NB4 (cell line): ENCODE results near the gene RBBP8NL.

Experiments
- DNase-seq: peaks from one replicate; pipeline ENCODE4 v3.0.0; 2010; ENCODE audit warnings: low read depth
- H3K4me3 ChIP-seq: one replicate; pipeline ENCODE4 v1.5.1; 2011; ENCODE audit warnings: mild to moderate bottlenecking, low read depth, low read length, moderate library complexity
- CTCF ChIP-seq: IDR thresholded peaks from one replicate; pipeline ENCODE4 v1.5.1; 2012; ENCODE audit warnings: low read depth, low read length
- MAX ChIP-seq: IDR thresholded peaks from 2 replicates; pipeline ENCODE4 v1.6.1; 2011; ENCODE audit warnings: low read depth, low read length
- MYC ChIP-seq: IDR thresholded peaks from 2 replicates; pipeline ENCODE4 v1.6.1; 2011; ENCODE audit warnings: low read depth, low read length
- POLR2A ChIP-seq: IDR thresholded peaks from 2 replicates; pipeline ENCODE4 v1.6.1; 2011; ENCODE audit warnings: mild to moderate bottlenecking; ENCODE audit not compliant: insufficient read length; ENCODE audit errors: extremely low read depth

RBBP8NL gene

DNA sequence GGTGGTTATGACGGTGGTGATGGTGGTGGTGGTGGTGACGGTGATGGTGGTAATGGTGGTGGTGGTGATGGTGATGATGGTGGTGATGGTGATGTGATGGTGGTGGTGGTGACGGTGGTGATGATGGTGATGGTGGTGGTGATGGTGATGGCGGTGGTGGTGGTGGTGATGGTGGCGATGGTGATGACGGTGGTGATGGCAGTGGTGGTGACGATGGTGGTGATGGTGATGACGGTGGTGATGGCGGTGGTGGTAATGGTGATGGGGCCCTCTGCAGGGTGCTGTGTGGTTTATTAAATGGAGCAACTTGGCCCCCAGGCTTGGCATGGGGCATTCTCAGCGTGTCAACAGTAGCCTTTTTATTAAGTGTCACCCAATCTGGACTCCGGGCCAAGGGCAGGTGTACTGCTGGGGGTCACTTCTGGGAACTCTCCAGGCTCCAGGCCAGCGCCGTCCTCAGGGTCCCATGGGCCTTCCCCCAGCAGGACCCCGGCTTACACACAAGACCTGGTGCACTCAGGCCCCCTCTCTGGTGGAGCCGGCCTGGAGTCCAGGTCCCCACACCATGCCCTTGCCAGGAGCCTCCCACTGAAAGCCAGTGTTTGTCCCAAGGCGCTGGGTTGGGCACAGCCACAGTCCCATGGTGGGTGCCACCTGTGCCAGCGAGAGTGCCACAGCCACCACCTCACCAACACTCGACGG, 29.1 kb downstream of the RBBP8NL start:
- TF ChIP-seq MYC = no peak
- TF ChIP-seq POLR2A = no peak
- no peak for TF ChIP-seq MAX
- DNase-seq = no peak
- H3K4me3 ChIP-seq = no peak overlapping the region

DNA sequence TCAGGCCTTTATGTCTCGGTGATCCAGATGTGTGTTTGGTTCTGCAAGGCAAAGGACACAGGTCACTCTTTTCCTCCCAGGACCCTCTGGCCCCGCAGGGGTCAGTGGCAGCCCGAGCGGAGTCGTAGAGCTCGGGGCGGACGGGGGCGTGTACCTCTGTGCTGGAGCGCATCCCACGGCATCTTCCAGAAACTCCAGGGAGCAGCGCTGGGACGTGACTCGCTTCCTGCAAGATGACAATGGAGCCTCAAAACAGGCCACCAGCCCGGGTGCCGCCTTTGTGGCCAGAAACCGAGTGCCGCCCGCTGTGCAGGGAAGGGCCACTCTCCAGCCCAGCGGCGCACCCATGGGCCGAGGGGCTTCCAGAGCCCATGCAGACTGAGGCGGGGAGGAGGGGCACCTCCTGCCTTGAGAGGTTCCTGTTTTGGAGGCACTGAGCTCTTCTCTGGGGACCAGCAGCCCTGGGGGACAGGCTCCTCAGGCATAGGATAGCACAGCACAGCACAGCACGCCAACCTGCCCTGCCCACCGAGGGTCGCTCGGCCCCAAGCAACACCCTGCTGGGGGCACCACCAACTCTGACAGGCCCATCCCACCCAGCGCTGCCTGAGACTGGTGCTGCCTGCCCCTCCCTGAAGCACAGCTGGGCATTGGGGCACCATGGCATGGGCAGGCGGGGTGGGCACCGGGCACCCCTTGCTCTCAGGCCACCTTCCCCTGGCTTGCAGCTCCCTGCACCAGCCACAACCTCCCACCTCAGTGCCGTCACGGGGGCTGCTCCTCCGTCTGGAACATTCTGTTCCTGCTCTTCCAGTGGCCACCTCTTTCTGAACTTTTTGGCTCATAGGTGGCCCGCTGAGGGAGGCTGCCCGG, 30.7 kb downstream of the RBBP8NL start:
- no peak overlapping the region for H3K4me3 ChIP-seq
- no peak for DNase-seq
- no peak for TF ChIP-seq MAX
- TF ChIP-seq POLR2A = no peak
- TF ChIP-seq MYC = no peak
- TF ChIP-seq CTCF = no peak

- no peak for DNase-seq
- H3K4me3 ChIP-seq = no peak overlapping the region
- TF ChIP-seq MAX = no peak
Observed at GRCh38 chr20:62395311-62396242, 31.8 kb downstream of the RBBP8NL start.

- DNase-seq = no peak
- TF ChIP-seq POLR2A = no peak
- no peak for TF ChIP-seq MAX
- no peak for TF ChIP-seq MYC
- TF ChIP-seq CTCF = no peak
- H3K4me3 ChIP-seq = no peak overlapping the region
Observed at GRCh38 chr20:62394248-62395245, 32.8 kb downstream of the RBBP8NL start.

- no peak overlapping the region for H3K4me3 ChIP-seq
- TF ChIP-seq MYC (no peak), CTCF (no peak), POLR2A (no peak), MAX (no peak)
- no peak for DNase-seq
Observed at GRCh38 chr20:62393830-62394229, 33.5 kb downstream of the RBBP8NL start.
